ENCODE measurements around the gene UFSP1. TPM values are rescaled to one million over a fixed set of nuclear protein-coding genes. Genes with fewer than 3 reads are reported as not detected.

UFSP1 gene
- total RNA-seq, 2 donors from 2014 or later = 6.2 to 7.9 TPM

DNA sequence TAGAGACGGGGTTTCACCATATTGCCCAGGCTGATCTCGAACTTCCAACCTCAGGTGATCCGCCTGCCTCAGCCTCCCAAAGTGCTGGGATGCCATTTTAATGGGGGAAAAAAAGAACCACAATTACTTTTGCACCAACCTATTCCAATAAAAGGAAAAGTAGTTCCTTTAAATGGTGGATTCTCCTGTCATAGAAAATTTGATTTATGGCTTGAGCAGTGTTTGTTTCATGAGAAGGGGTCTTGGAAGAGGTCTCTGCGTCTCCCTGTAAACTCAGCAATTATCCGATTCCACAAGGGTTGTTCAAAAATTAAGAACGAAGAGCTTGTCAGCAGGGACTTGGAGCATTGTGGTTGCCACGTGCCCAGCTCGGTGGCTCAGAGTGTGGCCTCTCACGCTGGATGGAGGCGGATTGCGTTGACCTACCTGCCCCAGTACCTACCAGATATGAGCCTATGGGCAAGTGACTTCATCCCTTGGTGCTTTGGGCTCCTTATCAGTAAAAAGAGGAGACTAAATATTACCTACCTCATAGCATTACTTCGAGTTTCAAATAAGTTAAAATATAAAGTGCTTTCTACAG lies 25.2 kb downstream of the UFSP1 start:
- intact Hi-C loops (cut with DNase I) = no loop called here
- Histone ChIP-seq H3K4me1 (peaks cover 40% of the 10 kb centered on the region), H3K27ac (no peak overlapping the region), H3K4me3 (no peak overlapping the region), H3K9me3 (no peaks in the 10 kb centered on the region), H3K36me3 (replicated peaks in 1 of 2; ENCODE audit: insufficient read depth in 1 of 2, low read depth in 2 of 2) (peaks cover 0 to 8% of the 10 kb centered on the region in 2 donors), H3K27me3 (no peaks in the 10 kb centered on the region)
- DNase-seq = no peak
- TF ChIP-seq, protein P1, sequence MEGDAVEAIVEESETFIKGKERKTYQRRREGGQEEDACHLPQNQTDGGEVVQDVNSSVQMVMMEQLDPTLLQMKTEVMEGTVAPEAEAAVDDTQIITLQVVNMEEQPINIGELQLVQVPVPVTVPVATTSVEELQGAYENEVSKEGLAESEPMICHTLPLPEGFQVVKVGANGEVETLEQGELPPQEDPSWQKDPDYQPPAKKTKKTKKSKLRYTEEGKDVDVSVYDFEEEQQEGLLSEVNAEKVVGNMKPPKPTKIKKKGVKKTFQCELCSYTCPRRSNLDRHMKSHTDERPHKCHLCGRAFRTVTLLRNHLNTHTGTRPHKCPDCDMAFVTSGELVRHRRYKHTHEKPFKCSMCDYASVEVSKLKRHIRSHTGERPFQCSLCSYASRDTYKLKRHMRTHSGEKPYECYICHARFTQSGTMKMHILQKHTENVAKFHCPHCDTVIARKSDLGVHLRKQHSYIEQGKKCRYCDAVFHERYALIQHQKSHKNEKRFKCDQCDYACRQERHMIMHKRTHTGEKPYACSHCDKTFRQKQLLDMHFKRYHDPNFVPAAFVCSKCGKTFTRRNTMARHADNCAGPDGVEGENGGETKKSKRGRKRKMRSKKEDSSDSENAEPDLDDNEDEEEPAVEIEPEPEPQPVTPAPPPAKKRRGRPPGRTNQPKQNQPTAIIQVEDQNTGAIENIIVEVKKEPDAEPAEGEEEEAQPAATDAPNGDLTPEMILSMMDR (IDR thresholded peaks at IDR 0.05) = no peak
- TF ChIP-seq POLR2A (IDR thresholded peaks at IDR 0.05) = no peak
- ATAC-seq = no peak
- WGBS, 2 donors = 85 to 91% methylated on average over 12 of the region's 12 CpGs

DNA sequence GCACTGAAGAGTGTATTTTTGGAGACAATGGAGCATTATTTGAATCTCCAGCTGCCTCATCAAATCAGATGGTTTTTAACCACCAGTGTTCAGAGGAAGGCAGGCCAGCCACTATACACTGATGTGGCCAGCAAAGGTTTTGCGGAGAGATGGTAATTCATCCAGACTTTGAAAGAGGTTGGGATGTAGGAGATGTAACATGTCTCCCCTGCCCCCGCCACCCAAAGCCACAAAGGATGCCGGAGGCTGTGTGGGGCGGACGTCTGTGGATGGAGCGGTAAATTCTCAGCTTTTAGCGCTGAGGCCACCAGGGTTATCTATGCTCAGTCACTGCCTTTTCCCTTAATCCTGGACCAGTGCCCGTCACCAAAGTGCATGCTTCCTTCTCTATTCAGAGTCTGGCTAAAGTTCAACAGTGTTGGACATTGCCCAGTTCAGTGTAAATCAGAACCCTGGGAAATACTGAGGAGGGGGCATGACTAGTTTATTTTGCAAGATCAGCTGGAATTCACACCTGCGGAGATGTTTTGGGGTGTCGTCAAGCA lies 26.0 kb downstream of the UFSP1 start:
- 46 to 47% methylated on average over 10 of the region's 10 CpGs for WGBS, 2 donors
- Histone ChIP-seq H3K9me3 (no peaks in the 10 kb centered on the region), H3K36me3 (replicated peaks in 1 of 2; ENCODE audit: insufficient read depth in 1 of 2, low read depth in 2 of 2) (peaks cover 0 to 8% of the 10 kb centered on the region in 2 donors), H3K27me3 (no peaks in the 10 kb centered on the region), H3K4me3 (no peak overlapping the region), H3K4me1 (peaks cover 32% of the 10 kb centered on the region), H3K27ac (peak overlapping the region in 2 of 4 donors; percentile 19 to 39)
- intact Hi-C loops (cut with DNase I) = no loop called here
- ATAC-seq (no peak), DNase-seq (peak; percentile 53 to 78 (median 70))
- TF ChIP-seq POLR2A (IDR thresholded peaks at IDR 0.05) = no peak
- TF ChIP-seq, protein P1 (IDR thresholded peaks at IDR 0.05) = no peak

DNA sequence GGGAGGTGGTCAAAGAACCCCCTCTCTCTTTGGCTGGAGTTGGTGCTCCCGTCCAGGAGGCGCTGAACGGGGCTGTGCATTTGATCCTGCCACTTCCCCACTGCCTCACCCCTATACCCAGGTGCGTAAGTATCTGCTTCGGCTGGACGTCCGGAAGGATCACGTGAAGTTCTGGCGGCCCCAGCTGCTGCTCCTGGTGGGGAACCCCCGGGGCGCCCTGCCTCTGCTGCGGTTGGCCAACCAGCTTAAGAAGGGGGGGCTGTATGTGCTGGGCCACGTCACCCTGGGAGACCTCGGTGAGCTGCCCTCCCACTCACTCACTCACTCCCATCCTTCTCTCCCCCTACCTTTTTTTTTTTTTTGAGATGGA lies 27.9 kb downstream of the UFSP1 start:
- intact Hi-C loops (cut with DNase I) = no loop called here
- DNase-seq (no peak), ATAC-seq (no peak)
- TF ChIP-seq, protein P1 (IDR thresholded peaks at IDR 0.05) = no peak
- no peak for TF ChIP-seq POLR2A (IDR thresholded peaks at IDR 0.05)
- 92 to 94% methylated on average over 11 to 14 of the region's 14 CpGs for WGBS, 2 donors
- Histone ChIP-seq H3K4me1 (peaks cover 19% of the 10 kb centered on the region), H3K9me3 (no peaks in the 10 kb centered on the region), H3K27me3 (no peaks in the 10 kb centered on the region), H3K36me3 (replicated peaks in 1 of 2; ENCODE audit: insufficient read depth in 1 of 2, low read depth in 2 of 2) (peaks cover 0 to 8% of the 10 kb centered on the region in 2 donors), H3K27ac (no peak overlapping the region), H3K4me3 (no peak overlapping the region)

DNA sequence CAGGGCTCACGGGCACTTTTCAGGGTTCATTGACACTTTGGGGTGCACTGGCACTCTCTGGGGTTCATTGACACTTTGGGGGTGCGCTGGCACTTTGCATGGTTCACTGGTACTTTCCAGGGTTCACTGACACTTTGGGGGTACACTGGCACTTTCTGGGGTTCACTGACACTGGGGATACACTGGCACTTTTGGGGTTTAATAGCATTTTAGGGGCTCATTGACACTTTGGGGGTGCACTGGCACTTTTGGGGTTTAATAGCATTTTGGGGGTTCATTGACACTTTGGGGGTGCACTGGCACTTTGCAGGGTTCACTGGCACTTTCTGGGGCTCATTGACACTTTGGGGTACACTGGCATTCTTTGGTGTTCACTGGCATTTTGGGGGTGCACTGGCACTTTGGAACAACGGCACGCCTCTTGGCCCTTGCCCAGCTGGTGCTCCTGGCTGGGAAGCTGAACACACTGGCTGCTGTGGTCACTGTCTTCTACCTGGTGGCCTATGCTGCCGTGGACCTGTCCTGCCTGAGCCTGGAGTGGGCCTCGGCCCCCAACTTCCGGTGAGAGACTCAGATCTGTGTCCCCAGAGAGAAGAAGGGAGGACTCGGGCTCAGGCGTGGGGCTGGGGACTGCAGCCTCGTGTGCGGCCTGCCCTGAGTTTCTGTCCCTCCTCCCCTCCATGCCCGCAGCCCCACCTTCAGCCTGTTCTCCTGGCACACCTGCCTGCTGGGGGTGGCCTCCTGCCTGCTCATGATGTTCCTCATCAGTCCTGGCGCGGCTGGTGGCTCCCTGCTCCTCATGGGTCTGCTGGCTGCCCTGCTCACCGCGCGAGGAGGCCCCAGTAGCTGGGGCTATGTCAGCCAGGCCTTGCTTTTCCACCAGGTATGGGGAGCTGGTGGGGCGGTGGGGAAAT lies 28.6 kb downstream of the UFSP1 start:
- TF ChIP-seq POLR2A (IDR thresholded peaks at IDR 0.05) = no peak
- TF ChIP-seq, protein P1 (IDR thresholded peaks at IDR 0.05) = no peak
- ATAC-seq (no peak), DNase-seq (no peak)
- no peaks in the 10 kb centered on the region for H3K27me3 ChIP-seq
- H3K27ac ChIP-seq = no peak overlapping the region
- WGBS, 2 donors = 92 to 95% methylated on average over 6 to 18 of the region's 18 CpGs
- H3K4me3 ChIP-seq = no peak overlapping the region
- peaks cover 13% of the 10 kb centered on the region for H3K4me1 ChIP-seq
- H3K9me3 ChIP-seq = no peaks in the 10 kb centered on the region
- intact Hi-C loops (cut with DNase I) = no loop called here
- peaks cover 0 to 8% of the 10 kb centered on the region in 2 donors for H3K36me3 ChIP-seq (replicated peaks in 1 of 2; ENCODE audit: insufficient read depth in 1 of 2, low read depth in 2 of 2)

Data from body of pancreas (tissue), 4 donors.